Fibroblast of pulmonary artery (primary cell): ENCODE results near the gene KLK15.

ENCODE experiments used
- DNase-seq: peaks from one replicate; pipeline ENCODE4 v3.0.0-alpha.2; 2010; ENCODE audit warnings: low read depth
- H3K4me3 ChIP-seq: replicated peaks from 2 replicates; pipeline ENCODE4 v1.5.1; 2011; ENCODE audit warnings: low read depth, mild to moderate bottlenecking, control low read depth, low read length, moderate library complexity
- CTCF ChIP-seq: IDR thresholded peaks from 2 replicates; pipeline ENCODE4 v1.5.1; 2011; ENCODE audit warnings: mild to moderate bottlenecking, control low read depth, low read length, inconsistent platforms; ENCODE audit errors: missing control alignments

Gene KLK15

GRCh38 chr19:50803633-50804419, 29.5 kb downstream of the KLK15 start:
- no peak for DNase-seq
- no peak for TF ChIP-seq CTCF
- peak overlapping the region; percentile 99 for H3K4me3 ChIP-seq

- H3K4me3 ChIP-seq, result no peak overlapping the region
- no peak for TF ChIP-seq CTCF
- no peak for DNase-seq
Observed at GRCh38 chr19:50801107-50801506, 32.3 kb downstream of the KLK15 start.

GRCh38 chr19:50799547-50799851, 33.9 kb downstream of the KLK15 start:
- TF ChIP-seq CTCF, result no peak
- H3K4me3 ChIP-seq, result no peak overlapping the region

GRCh38 chr19:50798659-50799546, 34.5 kb downstream of the KLK15 start:
- H3K4me3 ChIP-seq, result no peak overlapping the region
- no peak for TF ChIP-seq CTCF
- no peak for DNase-seq

More at GRCh38 chr19:50799547-50799851, 33.9 kb downstream of the KLK15 start:
- DNase-seq, result no peak

GRCh38 chr19:50797781-50798658, 35.4 kb downstream of the KLK15 start:
- DNase-seq, result no peak
- H3K4me3 ChIP-seq, result no peak overlapping the region
- TF ChIP-seq CTCF, result no peak

- no peak for TF ChIP-seq CTCF
- DNase-seq, result no peak
- no peak overlapping the region for H3K4me3 ChIP-seq
Observed at GRCh38 chr19:50797429-50797780, 36.0 kb downstream of the KLK15 start.
